ENCODE measurements around the gene A3GALT2.

DNA sequence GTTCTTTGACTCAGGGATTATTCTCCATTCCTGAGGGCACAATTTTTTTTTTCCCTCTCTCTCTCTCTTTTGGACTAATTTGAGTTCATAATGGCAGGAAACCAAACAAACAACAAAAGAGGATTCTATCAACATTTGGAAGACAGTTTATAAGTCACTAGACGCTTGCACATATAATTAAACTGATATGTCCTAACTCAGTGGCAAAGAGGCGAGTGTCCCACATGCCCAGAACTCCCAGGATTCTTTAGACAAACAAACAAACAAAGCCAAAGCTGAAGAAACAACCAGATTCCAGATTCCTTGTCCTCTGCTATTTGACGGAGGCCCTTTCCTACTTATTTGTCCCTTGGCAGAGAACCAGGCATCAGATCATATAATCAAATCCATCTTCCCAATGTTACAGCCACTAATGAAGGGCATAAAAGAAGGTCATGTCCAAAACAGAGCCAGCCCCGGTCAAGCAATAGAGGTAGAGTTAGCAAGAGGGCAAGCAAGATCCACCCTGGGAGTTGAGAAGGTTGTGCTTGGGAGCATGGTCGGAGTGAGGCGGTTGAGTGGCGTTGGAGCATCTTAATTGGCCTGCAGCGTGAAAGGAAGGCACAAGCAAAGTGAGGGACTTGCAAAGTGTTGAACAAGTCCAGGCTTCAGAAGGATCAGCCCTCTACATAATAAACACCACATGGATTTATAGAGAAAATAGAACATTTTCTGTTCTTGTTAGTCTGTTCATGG is 34.3 kb downstream of the A3GALT2 start:
- TF ChIP-seq SMC3 (conservative IDR thresholded peaks at IDR 0.05; ENCODE audit: poor library complexity) (no peak), TAF1 (IDR thresholded peaks at IDR 0.05; ENCODE audit: low read depth) (no peak)
- TF ChIP-seq, protein P1, sequence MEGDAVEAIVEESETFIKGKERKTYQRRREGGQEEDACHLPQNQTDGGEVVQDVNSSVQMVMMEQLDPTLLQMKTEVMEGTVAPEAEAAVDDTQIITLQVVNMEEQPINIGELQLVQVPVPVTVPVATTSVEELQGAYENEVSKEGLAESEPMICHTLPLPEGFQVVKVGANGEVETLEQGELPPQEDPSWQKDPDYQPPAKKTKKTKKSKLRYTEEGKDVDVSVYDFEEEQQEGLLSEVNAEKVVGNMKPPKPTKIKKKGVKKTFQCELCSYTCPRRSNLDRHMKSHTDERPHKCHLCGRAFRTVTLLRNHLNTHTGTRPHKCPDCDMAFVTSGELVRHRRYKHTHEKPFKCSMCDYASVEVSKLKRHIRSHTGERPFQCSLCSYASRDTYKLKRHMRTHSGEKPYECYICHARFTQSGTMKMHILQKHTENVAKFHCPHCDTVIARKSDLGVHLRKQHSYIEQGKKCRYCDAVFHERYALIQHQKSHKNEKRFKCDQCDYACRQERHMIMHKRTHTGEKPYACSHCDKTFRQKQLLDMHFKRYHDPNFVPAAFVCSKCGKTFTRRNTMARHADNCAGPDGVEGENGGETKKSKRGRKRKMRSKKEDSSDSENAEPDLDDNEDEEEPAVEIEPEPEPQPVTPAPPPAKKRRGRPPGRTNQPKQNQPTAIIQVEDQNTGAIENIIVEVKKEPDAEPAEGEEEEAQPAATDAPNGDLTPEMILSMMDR (IDR thresholded peaks at IDR 0.05; ENCODE audit: poor library complexity, severe bottlenecking) = no peak
